Thyroid gland (tissue), 4 donors: ENCODE measurements around the gene CPS1.

Source experiments
- POLR2A ChIP-seq, 2 donors: fragments of 450-650 bp; IDR thresholded peaks; one replicate each; pipeline ENCODE4 v1.6.1; 2017; ENCODE audit warnings: antibody characterized with exemption in 2 of 2, mild to moderate bottlenecking in 2 of 2, moderate library complexity in 1 of 2
- TF ChIP-seq, protein P1 (sequence below), 6 experiments: fragments of 200-600 bp in 3 of 6; fragments of 450-650 bp in 3 of 6; sonication (generic) in 3 of 6; IDR thresholded peaks; one replicate each; pipeline ENCODE4 v1.5.1; 2016 to 2019; ENCODE audit warnings: antibody characterized with exemption in 6 of 6, mild to moderate bottlenecking in 2 of 6, inconsistent platforms in 1 of 6, moderate library complexity in 1 of 6

- TF ChIP-seq, protein P1, sequence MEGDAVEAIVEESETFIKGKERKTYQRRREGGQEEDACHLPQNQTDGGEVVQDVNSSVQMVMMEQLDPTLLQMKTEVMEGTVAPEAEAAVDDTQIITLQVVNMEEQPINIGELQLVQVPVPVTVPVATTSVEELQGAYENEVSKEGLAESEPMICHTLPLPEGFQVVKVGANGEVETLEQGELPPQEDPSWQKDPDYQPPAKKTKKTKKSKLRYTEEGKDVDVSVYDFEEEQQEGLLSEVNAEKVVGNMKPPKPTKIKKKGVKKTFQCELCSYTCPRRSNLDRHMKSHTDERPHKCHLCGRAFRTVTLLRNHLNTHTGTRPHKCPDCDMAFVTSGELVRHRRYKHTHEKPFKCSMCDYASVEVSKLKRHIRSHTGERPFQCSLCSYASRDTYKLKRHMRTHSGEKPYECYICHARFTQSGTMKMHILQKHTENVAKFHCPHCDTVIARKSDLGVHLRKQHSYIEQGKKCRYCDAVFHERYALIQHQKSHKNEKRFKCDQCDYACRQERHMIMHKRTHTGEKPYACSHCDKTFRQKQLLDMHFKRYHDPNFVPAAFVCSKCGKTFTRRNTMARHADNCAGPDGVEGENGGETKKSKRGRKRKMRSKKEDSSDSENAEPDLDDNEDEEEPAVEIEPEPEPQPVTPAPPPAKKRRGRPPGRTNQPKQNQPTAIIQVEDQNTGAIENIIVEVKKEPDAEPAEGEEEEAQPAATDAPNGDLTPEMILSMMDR (IDR thresholded peaks at IDR 0.05) = no peak
- no peak for TF ChIP-seq POLR2A (IDR thresholded peaks at IDR 0.05)
These were observed 844 bp upstream of the CPS1 start for GRCh38 chr2:210555555-210555954.
